Measurements from ENCODE around the gene NBEA. TPM values are rescaled to one million over a fixed set of nuclear protein-coding genes. Genes with fewer than 3 reads are reported as not detected.
"Not testable (repeated sequence)": the region's sequence is repeated elsewhere in the genome, so short reads cannot be mapped to it uniquely, and the experiment has no call there.

NBEA gene
- total RNA-seq, 1 donor from 2014 or later: 10.8 TPM

DNA sequence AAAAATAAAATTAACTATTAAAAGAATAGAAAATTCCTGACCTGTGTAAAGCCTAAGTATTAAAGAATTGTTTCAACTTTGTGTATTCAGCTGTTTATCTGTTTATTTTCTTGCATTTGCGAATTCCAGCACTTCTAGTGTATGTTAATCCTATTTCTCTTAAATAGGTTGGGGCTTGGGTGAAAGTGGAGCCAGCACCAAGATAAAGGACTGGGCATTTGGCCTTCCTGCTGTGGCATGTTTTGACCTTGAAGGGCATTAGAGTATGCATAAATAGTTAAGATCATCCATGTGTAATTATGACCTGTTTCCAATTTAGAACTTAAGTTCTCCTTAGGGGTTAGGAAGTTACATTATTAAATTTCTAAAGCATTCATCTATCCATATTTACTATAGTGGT, 151.3 kb downstream of the NBEA start:
- Mint-ChIP-seq H3K36me3 (ENCODE audit: low read depth) (peaks cover 2% of the 10 kb centered on the region), H3K27ac (ENCODE audit: unreplicated experiment) (no peak overlapping the region), H3K4me3 (no peak overlapping the region), H3K4me1 (no peaks in the 10 kb centered on the region), H3K27me3 (ENCODE audit: low read depth) (no peaks in the 10 kb centered on the region), H3K9me3 (no peaks in the 10 kb centered on the region)
- DNase-seq (ENCODE audit: low read depth, low spot score): no peak
- TF ChIP-seq, protein P1, sequence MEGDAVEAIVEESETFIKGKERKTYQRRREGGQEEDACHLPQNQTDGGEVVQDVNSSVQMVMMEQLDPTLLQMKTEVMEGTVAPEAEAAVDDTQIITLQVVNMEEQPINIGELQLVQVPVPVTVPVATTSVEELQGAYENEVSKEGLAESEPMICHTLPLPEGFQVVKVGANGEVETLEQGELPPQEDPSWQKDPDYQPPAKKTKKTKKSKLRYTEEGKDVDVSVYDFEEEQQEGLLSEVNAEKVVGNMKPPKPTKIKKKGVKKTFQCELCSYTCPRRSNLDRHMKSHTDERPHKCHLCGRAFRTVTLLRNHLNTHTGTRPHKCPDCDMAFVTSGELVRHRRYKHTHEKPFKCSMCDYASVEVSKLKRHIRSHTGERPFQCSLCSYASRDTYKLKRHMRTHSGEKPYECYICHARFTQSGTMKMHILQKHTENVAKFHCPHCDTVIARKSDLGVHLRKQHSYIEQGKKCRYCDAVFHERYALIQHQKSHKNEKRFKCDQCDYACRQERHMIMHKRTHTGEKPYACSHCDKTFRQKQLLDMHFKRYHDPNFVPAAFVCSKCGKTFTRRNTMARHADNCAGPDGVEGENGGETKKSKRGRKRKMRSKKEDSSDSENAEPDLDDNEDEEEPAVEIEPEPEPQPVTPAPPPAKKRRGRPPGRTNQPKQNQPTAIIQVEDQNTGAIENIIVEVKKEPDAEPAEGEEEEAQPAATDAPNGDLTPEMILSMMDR (conservative IDR thresholded peaks at IDR 0.05): no peak

- not testable (repeated sequence) for H3K4me3 Mint-ChIP-seq; H3K4me1 Mint-ChIP-seq; DNase-seq (ENCODE audit: low read depth, low spot score); H3K27ac Mint-ChIP-seq (ENCODE audit: unreplicated experiment); H3K9me3 Mint-ChIP-seq; H3K27me3 Mint-ChIP-seq (ENCODE audit: low read depth); H3K36me3 Mint-ChIP-seq (ENCODE audit: low read depth)
Observed at GRCh38 chr13:35106771-35107170, 164.7 kb downstream of the NBEA start.

- Mint-ChIP-seq H3K4me1 (no peaks in the 10 kb centered on the region), H3K4me3 (no peak overlapping the region), H3K36me3 (ENCODE audit: low read depth) (no peaks in the 10 kb centered on the region), H3K27ac (ENCODE audit: unreplicated experiment) (no peak overlapping the region), H3K27me3 (ENCODE audit: low read depth) (no peaks in the 10 kb centered on the region), H3K9me3 (no peaks in the 10 kb centered on the region)
- no peak for DNase-seq (ENCODE audit: low read depth, low spot score)
- TF ChIP-seq, protein P1 (conservative IDR thresholded peaks at IDR 0.05): no peak
Observed at GRCh38 chr13:35107535-35107934, 165.5 kb downstream of the NBEA start.

DNA sequence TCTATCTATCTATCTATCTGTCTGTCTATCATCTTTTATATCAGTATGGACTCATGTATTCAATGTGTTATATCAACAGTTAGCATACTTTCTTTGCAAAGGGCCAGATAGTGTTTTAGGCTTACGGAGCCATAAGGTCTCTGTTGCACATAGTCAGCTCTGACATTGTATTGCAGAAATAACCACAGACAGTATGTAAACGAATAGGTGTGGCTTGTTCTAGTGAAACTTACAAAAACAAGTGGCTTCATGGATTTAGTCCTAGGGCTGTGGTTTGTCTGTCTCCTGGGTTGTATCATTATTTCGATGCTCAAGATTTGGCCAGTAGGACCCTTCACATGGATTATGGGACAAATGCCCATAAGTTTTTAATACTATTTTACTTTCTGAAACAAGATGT, 171.5 kb downstream of the NBEA start:
- not testable (repeated sequence) for H3K9me3 Mint-ChIP-seq; H3K36me3 Mint-ChIP-seq (ENCODE audit: low read depth); H3K4me1 Mint-ChIP-seq; H3K27ac Mint-ChIP-seq (ENCODE audit: unreplicated experiment); H3K4me3 Mint-ChIP-seq; H3K27me3 Mint-ChIP-seq (ENCODE audit: low read depth); DNase-seq (ENCODE audit: low read depth, low spot score)

GRCh38 chr13:35127466-35127865, 185.4 kb downstream of the NBEA start:
- no peaks in the 10 kb centered on the region for H3K27me3 Mint-ChIP-seq (ENCODE audit: low read depth)
- no peak for DNase-seq (ENCODE audit: low read depth, low spot score)
- H3K9me3 Mint-ChIP-seq: no peaks in the 10 kb centered on the region
- H3K4me1 Mint-ChIP-seq: no peaks in the 10 kb centered on the region
- H3K36me3 Mint-ChIP-seq (ENCODE audit: low read depth): no peaks in the 10 kb centered on the region
- H3K27ac Mint-ChIP-seq (ENCODE audit: unreplicated experiment): no peak overlapping the region
- TF ChIP-seq, protein P1 (conservative IDR thresholded peaks at IDR 0.05): no peak
- no peak overlapping the region for H3K4me3 Mint-ChIP-seq

GRCh38 chr13:35129500-35129899, 187.4 kb downstream of the NBEA start:
- DNase-seq (ENCODE audit: low read depth, low spot score): no peak
- Mint-ChIP-seq H3K4me3 (no peak overlapping the region), H3K9me3 (no peaks in the 10 kb centered on the region), H3K27me3 (ENCODE audit: low read depth) (no peaks in the 10 kb centered on the region), H3K4me1 (no peaks in the 10 kb centered on the region), H3K27ac (ENCODE audit: unreplicated experiment) (no peak overlapping the region), H3K36me3 (ENCODE audit: low read depth) (no peaks in the 10 kb centered on the region)
- TF ChIP-seq, protein P1 (conservative IDR thresholded peaks at IDR 0.05): no peak

GRCh38 chr13:35131471-35131870, 189.4 kb downstream of the NBEA start:
- H3K4me1 Mint-ChIP-seq: no peaks in the 10 kb centered on the region
- no peak overlapping the region for H3K4me3 Mint-ChIP-seq
- H3K27me3 Mint-ChIP-seq (ENCODE audit: low read depth): no peaks in the 10 kb centered on the region
- no peaks in the 10 kb centered on the region for H3K36me3 Mint-ChIP-seq (ENCODE audit: low read depth)
- H3K27ac Mint-ChIP-seq (ENCODE audit: unreplicated experiment): no peak overlapping the region
- DNase-seq (ENCODE audit: low read depth, low spot score): no peak
- TF ChIP-seq, protein P1 (conservative IDR thresholded peaks at IDR 0.05): no peak
- H3K9me3 Mint-ChIP-seq: no peaks in the 10 kb centered on the region
